GM12878 (cell line): ENCODE results near the gene ATXN1L. TPM values are rescaled to one million over a fixed set of nuclear protein-coding genes. Genes with fewer than 3 reads are reported as not detected.
A peak's percentile ranks its signal among the peaks of the same experiment; 100 is the strongest.

Experiments
- BACH1 ChIP-seq: fragments of 450-650 bp; IDR thresholded peaks from 2 replicates; pipeline ENCODE4 v1.6.1; 2017; ENCODE audit warnings: mild to moderate bottlenecking, borderline replicate concordance
- CBFB ChIP-seq: IDR thresholded peaks from 2 replicates; pipeline ENCODE4 v1.6.1; 2016; ENCODE audit warnings: antibody characterized with exemption, low read depth
- CREB1 ChIP-seq: IDR thresholded peaks from 2 replicates; pipeline ENCODE4 v1.6.1; 2012; ENCODE audit warnings: low read depth, mild to moderate bottlenecking, inconsistent platforms
- CREM ChIP-seq: IDR thresholded peaks from 2 replicates; pipeline ENCODE4 v1.6.1; 2014; ENCODE audit warnings: antibody characterized with exemption, low read depth
- EZH2 ChIP-seq: IDR thresholded peaks from 2 replicates; pipeline ENCODE4 v1.6.1; 2012; ENCODE audit warnings: low read depth, mild to moderate bottlenecking, control low read depth, inconsistent platforms, low read length, borderline replicate concordance; ENCODE audit not compliant: control insufficient read depth
- HCFC1 ChIP-seq: fragments of 150-350 bp; IDR thresholded peaks from 2 replicates; pipeline ENCODE4 v1.6.1; 2014; ENCODE audit warnings: low read length
- LARP7 ChIP-seq: fragments of 450-650 bp; IDR thresholded peaks from 2 replicates; pipeline ENCODE4 v1.6.1; 2017; ENCODE audit warnings: mild to moderate bottlenecking
- MEF2A ChIP-seq: IDR thresholded peaks from 2 replicates; pipeline ENCODE4 v1.6.1; 2011; ENCODE audit warnings: low read depth, mild to moderate bottlenecking, low read length, moderate library complexity; ENCODE audit not compliant: insufficient read depth
- NR2C2 ChIP-seq: IDR thresholded peaks from 2 replicates; pipeline ENCODE4 v1.6.1; 2011; ENCODE audit warnings: borderline replicate concordance, low read depth; ENCODE audit not compliant: control insufficient read depth, insufficient read length
- POLR2AphosphoS2 ChIP-seq: IDR thresholded peaks from 2 replicates; pipeline ENCODE4 v1.6.1; 2011; ENCODE audit warnings: low read depth, mild to moderate bottlenecking, low read length, improper control_type of control experiment, moderate library complexity
- POLR2AphosphoS5 ChIP-seq: IDR thresholded peaks from 2 replicates; pipeline ENCODE4 v1.6.1; 2011; ENCODE audit warnings: mild to moderate bottlenecking, low read length, inconsistent platforms
- SUZ12 ChIP-seq: fragments of 200-600 bp; sonication (generic); IDR thresholded peaks from one replicate; pipeline ENCODE4 v1.6.1; 2018; ENCODE audit warnings: antibody characterized with exemption, mild to moderate bottlenecking; ENCODE audit not compliant: unreplicated experiment
- TBL1XR1 ChIP-seq: IDR thresholded peaks from 2 replicates; pipeline ENCODE4 v1.6.1; 2012; ENCODE audit warnings: low read depth, low read length, improper control_type of control experiment
- ZNF384 ChIP-seq: IDR thresholded peaks from 2 replicates; pipeline ENCODE4 v1.6.1; 2012; ENCODE audit warnings: low read depth, mild to moderate bottlenecking, low read length, improper control_type of control experiment, borderline replicate concordance
- polyA plus RNA-seq, 11 experiments: library from polyadenylated mRNA; depleted of rRNA in 4 of 11; unstranded in 6 of 11; stranded (reverse) in 5 of 11; fragments of >200 nt; fragmentation: Nextera tagmentation in 4 of 11; fragmentation: Illumina TruSeq in 1 of 11; extraction: Ambion mirVana in 4 of 11; extraction: Trizol in 1 of 11; gene quantifications; 1 replicate in 1 of 11; 2 replicates in 10 of 11; pipeline versions ENCODE4 v1.2.1 to v1.2.3, GENCODE V29; 2011 to 2016; ENCODE audit warnings: inconsistent platforms in 2 of 11, missing spikeins in 2 of 11, low read depth in 1 of 11
- total RNA-seq, 4 experiments: library from RNA; depleted of rRNA in 3 of 4; stranded (reverse); fragments of >200 nt in 3 of 4; fragmentation: Illumina TruSeq in 1 of 4; extraction: Trizol in 1 of 4; gene quantifications; 2 replicates each; pipeline versions ENCODE4 v1.2.1 to v1.2.3, GENCODE V29; 2013 to 2021
- TF ChIP-seq, protein P1 (sequence below): fragments of 150-350 bp; IDR thresholded peaks from 2 replicates; pipeline ENCODE4 v1.6.1; 2014; ENCODE audit warnings: mild to moderate bottlenecking, low read depth, low read length
- TF ChIP-seq, protein P2 (sequence below): IDR thresholded peaks from 2 replicates; pipeline ENCODE4 v1.6.1; 2011; ENCODE audit warnings: mild to moderate bottlenecking, low read depth, low read length, moderate library complexity; ENCODE audit not compliant: insufficient replicate concordance
- TF ChIP-seq, protein P3 (sequence below): fragments of 450-650 bp; conservative IDR thresholded peaks from 2 replicates; pipeline ENCODE4 v1.6.1; 2017; ENCODE audit warnings: mild to moderate bottlenecking, moderate library complexity
- TF ChIP-seq, protein P4 (sequence below): IDR thresholded peaks from 2 replicates; pipeline ENCODE4 v1.6.1; 2012; ENCODE audit warnings: low read depth, low read length, improper control_type of control experiment
- TF ChIP-seq, protein P5 (sequence below): fragments of 450-650 bp; IDR thresholded peaks from 2 replicates; pipeline ENCODE4 v1.6.1; 2017; ENCODE audit warnings: low read depth, mild to moderate bottlenecking, moderate library complexity
- TF ChIP-seq, protein P6 (sequence below): fragments of 450-650 bp; IDR thresholded peaks from 2 replicates; pipeline ENCODE4 v1.6.1; 2017; ENCODE audit warnings: mild to moderate bottlenecking, low read depth, inconsistent platforms; ENCODE audit not compliant: poor library complexity, severe bottlenecking

Gene ATXN1L
- total and polyA plus RNA-seq, 10 of the 15 experiments (the other 5 are each of a cell fraction or from before 2014, with no cell fraction given) = 1.8 to 14.6 (median 9.2) TPM

DNA sequence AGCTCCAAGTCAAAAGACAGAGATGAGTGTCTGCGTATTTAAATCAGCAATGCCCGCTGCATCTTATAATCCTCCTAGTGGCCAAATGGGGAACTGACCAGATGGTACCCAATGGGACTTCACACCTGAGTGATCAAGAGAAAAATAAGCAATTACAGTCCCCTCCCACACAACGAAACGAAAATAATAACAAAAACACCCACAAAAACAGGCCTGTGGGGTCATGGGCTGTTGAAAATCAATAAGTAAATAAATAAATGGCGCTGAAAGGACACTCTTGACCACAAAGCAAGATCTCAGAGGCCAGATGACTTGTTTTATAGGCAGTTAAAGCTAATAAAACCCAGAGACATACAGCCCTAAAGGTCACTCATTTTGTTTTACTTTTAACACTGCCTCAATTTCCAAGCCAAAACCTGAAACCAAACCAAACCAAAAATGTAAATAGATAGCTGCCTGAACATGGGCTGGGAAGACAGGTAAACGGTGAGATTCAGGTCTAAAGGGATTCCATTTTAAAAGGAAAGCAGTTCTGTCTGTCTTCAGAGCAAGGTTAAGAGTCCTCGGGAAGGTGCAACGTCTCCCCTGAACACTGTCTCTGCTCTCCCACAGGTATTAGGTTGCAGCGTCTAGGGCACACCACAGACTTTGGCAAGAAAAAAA lies 36.9 kb downstream of the ATXN1L start (continued):
- TF ChIP-seq EZH2 = no peak
- 0 out of 2 replicates have a peak, but pooled peaks have one; percentile 18 for TF ChIP-seq CBFB
- TF ChIP-seq, protein P1, sequence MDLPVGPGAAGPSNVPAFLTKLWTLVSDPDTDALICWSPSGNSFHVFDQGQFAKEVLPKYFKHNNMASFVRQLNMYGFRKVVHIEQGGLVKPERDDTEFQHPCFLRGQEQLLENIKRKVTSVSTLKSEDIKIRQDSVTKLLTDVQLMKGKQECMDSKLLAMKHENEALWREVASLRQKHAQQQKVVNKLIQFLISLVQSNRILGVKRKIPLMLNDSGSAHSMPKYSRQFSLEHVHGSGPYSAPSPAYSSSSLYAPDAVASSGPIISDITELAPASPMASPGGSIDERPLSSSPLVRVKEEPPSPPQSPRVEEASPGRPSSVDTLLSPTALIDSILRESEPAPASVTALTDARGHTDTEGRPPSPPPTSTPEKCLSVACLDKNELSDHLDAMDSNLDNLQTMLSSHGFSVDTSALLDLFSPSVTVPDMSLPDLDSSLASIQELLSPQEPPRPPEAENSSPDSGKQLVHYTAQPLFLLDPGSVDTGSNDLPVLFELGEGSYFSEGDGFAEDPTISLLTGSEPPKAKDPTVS = no peak
- TF ChIP-seq, protein P2, sequence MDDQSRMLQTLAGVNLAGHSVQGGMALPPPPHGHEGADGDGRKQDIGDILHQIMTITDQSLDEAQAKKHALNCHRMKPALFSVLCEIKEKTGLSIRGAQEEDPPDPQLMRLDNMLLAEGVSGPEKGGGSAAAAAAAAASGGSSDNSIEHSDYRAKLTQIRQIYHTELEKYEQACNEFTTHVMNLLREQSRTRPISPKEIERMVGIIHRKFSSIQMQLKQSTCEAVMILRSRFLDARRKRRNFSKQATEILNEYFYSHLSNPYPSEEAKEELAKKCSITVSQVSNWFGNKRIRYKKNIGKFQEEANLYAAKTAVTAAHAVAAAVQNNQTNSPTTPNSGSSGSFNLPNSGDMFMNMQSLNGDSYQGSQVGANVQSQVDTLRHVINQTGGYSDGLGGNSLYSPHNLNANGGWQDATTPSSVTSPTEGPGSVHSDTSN = no peak
- 0 out of 2 replicates have a peak, but pooled peaks have one; percentile 41 for TF ChIP-seq CREM
- no peak for TF ChIP-seq POLR2AphosphoS2
- TF ChIP-seq BACH1 = no peak
- TF ChIP-seq, protein P3, sequence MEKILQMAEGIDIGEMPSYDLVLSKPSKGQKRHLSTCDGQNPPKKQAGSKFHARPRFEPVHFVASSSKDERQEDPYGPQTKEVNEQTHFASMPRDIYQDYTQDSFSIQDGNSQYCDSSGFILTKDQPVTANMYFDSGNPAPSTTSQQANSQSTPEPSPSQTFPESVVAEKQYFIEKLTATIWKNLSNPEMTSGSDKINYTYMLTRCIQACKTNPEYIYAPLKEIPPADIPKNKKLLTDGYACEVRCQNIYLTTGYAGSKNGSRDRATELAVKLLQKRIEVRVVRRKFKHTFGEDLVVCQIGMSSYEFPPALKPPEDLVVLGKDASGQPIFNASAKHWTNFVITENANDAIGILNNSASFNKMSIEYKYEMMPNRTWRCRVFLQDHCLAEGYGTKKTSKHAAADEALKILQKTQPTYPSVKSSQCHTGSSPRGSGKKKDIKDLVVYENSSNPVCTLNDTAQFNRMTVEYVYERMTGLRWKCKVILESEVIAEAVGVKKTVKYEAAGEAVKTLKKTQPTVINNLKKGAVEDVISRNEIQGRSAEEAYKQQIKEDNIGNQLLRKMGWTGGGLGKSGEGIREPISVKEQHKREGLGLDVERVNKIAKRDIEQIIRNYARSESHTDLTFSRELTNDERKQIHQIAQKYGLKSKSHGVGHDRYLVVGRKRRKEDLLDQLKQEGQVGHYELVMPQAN = no peak
- no peak for TF ChIP-seq LARP7
- no peak for TF ChIP-seq HCFC1
- TF ChIP-seq POLR2AphosphoS5 = no peak
- TF ChIP-seq, protein P4, sequence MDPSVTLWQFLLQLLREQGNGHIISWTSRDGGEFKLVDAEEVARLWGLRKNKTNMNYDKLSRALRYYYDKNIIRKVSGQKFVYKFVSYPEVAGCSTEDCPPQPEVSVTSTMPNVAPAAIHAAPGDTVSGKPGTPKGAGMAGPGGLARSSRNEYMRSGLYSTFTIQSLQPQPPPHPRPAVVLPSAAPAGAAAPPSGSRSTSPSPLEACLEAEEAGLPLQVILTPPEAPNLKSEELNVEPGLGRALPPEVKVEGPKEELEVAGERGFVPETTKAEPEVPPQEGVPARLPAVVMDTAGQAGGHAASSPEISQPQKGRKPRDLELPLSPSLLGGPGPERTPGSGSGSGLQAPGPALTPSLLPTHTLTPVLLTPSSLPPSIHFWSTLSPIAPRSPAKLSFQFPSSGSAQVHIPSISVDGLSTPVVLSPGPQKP = no peak
- TF ChIP-seq ZNF384 = no peak
- peak; percentile 67; the same call in 1 of the 2 replicates for TF ChIP-seq MEF2A
- TF ChIP-seq, protein P5, sequence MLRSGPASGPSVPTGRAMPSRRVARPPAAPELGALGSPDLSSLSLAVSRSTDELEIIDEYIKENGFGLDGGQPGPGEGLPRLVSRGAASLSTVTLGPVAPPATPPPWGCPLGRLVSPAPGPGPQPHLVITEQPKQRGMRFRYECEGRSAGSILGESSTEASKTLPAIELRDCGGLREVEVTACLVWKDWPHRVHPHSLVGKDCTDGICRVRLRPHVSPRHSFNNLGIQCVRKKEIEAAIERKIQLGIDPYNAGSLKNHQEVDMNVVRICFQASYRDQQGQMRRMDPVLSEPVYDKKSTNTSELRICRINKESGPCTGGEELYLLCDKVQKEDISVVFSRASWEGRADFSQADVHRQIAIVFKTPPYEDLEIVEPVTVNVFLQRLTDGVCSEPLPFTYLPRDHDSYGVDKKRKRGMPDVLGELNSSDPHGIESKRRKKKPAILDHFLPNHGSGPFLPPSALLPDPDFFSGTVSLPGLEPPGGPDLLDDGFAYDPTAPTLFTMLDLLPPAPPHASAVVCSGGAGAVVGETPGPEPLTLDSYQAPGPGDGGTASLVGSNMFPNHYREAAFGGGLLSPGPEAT = 0 out of 2 replicates have a peak, but pooled peaks have one; percentile 11
- TF ChIP-seq SUZ12 = no peak
- TF ChIP-seq, protein P6, sequence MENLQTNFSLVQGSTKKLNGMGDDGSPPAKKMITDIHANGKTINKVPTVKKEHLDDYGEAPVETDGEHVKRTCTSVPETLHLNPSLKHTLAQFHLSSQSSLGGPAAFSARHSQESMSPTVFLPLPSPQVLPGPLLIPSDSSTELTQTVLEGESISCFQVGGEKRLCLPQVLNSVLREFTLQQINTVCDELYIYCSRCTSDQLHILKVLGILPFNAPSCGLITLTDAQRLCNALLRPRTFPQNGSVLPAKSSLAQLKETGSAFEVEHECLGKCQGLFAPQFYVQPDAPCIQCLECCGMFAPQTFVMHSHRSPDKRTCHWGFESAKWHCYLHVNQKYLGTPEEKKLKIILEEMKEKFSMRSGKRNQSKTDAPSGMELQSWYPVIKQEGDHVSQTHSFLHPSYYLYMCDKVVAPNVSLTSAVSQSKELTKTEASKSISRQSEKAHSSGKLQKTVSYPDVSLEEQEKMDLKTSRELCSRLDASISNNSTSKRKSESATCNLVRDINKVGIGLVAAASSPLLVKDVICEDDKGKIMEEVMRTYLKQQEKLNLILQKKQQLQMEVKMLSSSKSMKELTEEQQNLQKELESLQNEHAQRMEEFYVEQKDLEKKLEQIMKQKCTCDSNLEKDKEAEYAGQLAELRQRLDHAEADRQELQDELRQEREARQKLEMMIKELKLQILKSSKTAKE = peak; percentile 83
- TF ChIP-seq TBL1XR1 = 0 out of 2 replicates have a peak, but pooled peaks have one; percentile 49
- TF ChIP-seq NR2C2 = no peak
- TF ChIP-seq CREB1 = no peak; the same call in 1 of the 2 replicates
